GM19099 (cell line): ENCODE results near the gene KRTAP9-1.

Experiments used
- POLR2A ChIP-seq: IDR thresholded peaks from 3 replicates; pipeline ENCODE4 v1.6.1; 2011; ENCODE audit warnings: low read depth; ENCODE audit not compliant: insufficient read length; ENCODE audit errors: extremely low read depth

Gene KRTAP9-1

DNA sequence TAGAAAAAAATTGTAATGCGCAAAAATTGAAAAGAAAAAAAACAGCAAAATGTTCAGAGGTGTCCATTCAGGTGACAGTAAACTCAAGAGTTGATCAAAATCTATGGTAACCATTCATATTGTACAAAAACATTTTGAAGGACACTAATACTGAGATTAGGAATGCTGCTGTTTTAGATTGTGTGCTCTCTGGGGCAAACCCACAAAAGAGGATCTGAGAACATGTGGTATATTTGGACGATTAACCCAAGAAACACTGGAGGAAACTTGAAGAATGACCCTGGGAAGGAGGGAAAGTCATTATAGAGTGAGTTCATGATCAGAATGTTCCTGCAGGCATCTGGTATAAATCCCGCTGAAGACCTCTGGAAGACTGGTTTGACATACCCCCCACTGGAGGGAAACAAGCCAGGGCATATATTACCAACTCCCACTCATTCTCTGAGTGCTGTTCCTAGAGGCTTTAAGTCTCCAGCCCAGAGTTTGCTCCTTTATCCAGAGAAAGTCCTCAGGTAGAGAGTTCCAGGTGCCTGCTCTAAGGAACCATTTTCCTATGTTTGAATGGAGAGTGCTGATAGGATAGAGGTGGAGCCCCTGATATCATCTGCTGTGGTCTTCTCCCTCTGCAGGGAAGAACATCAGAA lies 12.8 kb upstream of the KRTAP9-1 start:
- no peak for TF ChIP-seq POLR2A

DNA sequence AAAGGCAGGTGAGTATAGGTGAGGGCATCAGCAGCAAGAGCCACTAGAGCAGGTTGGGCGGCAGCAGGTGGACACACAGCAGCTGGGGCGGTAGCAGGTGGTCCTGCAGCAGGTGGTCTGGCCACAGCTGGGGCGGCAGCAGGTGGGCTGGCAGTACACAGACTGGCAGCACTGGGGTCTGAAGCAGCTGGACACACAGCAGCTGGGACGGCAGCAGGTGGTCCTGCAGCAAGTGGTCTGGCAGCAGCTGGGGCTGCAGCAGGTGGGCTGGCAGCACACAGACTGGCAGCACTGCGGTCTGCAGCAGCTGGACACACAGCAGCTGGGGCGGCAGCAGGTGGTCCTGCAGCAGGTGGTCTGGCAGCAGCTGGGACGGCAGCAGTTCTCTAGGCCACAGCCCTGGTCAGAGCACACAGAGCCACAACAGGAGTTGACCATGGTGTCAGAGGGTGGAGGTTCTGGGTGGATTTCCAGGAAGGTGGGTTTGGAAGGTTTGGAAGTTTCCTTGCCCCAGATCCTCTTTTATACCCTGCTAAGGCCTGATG lies 11.9 kb upstream of the KRTAP9-1 start, which contains the start of gene KRTAP4-2:
KRTAP4-2 (minus strand) TSS at position 495 of the 545 bp plus-strand sequence; CDS start at position 438, 57 bp downstream.
- TF ChIP-seq POLR2A: no peak

DNA sequence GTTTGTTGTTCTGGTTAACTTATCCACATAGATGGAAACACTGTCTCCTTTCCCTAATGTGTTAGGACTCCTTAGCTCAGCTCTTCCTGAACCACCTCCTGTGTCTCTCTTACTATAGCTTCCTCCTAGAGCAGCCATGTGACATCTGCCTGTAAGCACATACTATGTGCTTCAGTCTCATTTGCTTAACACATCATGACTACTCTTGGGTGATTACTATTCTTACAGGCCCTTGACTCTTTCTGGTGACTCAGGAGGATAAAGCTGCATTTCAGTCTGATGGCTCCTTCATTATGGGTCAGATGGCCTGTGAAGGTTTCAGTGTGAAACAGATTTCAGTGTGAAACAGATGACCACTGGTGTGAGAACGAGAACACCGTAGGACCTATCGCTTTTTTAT lies 11.3 kb upstream of the KRTAP9-1 start:
- no peak for TF ChIP-seq POLR2A

DNA sequence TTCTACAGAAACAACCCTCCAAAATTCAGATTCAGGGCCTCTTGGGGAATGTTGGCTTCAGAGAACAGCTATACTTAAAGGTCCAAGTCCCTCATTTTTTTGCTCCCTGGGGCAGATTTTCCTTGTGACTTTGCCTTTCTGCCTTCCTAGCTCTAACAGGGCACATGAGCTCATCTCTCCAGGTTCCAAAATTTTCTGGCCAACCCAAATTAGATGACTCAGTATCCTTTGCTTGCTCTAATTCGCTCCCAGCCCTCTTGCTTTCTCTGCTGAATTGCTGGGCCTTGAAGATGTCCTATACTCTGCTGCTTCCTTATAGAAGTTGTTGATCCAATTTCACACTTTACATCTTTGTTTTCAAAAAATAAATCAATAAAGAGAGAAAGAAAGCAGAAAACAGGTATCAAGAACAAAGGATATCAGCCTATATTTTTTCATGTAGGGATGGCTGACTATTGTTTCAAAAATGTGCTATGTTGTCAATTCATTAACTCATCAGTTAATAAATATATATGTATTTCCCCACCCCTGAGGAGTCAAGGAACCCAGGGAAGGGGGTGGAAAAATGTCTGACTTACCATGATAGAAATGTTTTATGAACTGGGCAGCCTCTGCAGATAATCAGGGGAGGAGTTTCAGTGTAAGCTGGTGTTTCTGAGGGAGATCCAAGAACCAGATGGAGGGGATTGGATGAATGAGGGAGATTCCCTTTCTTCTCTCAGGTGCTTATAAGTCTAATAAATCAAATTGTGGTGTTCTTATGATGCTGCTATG lies 10.7 kb upstream of the KRTAP9-1 start:
- TF ChIP-seq POLR2A: no peak

DNA sequence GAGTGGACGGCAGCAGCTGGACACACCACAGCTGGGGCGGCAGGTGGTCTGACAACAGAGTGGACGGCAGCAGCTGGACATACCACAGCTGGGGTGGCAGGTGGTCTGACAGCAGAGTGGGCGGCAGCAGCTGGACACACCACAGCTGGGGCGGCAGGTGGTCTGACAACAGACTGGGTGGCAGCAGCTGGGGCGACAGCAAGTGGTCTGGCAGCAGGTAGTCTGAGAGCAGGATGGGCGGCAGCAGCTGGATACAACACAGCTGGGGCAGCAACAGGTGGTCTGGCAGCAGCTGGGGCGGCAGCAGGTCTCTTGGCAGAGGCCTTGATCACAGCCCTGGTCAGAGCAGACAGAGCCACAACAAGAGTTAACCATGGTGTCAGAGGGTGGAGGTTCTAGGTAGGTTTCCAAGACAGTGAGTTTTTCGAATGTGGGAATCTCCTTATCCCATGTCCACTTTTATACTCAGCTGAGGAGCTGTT lies 5.2 kb upstream of the KRTAP9-1 start, which contains the start of gene KRTAP4-1:
KRTAP4-1 (minus strand) TSS at position 432 of the 482 bp plus-strand sequence; CDS start at position 375, 57 bp downstream.
- no peak for TF ChIP-seq POLR2A

DNA sequence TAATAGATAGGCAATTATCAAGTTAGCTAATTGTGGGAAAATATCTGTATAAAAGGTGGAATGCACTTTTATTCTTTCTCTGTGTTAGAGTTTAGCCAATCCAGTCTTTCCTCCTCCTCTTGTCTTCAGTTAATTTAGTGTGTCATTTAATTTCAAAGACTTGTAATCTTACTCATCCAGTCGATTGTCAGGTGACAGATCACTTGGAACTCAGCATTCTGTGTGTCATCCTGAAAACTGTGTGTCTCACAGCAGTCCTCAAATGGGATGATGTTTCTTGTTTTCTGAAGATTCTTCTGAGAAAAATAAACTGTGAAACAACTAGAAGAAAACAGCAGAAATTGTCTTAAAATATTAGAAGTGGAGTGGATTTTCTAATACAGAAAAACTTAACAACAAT lies 4.7 kb upstream of the KRTAP9-1 start:
- TF ChIP-seq POLR2A: no peak

DNA sequence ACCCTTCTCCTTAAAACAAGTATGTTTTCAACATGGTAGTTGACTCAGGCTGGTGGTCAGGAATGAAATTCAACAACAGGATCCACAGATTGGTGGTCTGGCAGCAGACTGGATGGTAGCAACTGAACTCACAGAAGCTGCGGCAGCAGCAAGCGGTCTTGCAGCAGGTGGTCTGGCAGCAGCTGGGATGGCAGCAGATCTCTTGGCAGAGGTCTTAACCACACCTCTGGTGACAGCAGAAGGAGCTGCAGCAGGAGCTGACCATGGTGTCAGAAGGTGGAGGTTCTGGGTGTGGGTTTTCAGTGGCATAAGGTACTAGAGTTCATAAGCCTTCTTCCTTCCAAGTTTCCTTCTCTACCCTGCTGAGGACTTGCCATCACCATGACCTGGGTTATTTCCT lies 2.8 kb upstream of the KRTAP9-1 start:
- no peak for TF ChIP-seq POLR2A

DNA sequence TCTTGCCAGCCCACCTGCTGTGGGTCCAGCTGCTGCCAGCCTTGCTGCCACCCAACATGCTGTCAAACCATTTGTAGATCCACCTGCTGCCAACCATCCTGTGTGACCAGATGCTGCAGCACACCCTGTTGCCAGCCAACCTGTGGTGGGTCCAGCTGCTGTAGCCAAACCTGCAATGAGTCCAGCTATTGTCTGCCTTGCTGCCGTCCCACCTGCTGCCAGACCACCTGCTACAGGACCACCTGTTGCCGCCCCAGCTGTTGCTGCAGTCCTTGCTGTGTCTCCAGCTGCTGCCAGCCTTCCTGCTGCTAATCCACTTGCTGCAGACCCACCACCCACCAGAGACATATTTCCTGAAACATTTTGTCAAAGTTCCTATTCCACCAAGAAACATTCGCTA lies 641 bp downstream of the KRTAP9-1 start:
- TF ChIP-seq POLR2A: no peak

DNA sequence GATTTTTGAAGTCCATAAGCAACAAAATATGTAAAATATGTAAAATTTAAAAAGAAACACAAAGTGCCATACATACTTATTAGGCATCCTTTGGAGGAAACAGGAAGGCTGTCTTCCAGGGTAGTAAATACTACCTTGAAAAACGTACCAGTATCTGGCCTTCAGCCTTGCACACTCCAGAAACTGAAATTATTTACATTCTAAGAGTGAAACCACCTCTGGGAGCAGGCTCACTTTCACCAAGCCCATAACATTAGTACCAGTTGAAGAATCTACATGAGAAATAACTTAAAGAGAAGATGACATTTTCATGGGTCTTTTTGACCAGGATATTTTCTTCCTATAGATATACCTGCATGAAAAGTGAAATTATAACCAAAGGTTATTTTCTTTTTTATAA lies 6.4 kb downstream of the KRTAP9-1 start:
- no peak for TF ChIP-seq POLR2A

DNA sequence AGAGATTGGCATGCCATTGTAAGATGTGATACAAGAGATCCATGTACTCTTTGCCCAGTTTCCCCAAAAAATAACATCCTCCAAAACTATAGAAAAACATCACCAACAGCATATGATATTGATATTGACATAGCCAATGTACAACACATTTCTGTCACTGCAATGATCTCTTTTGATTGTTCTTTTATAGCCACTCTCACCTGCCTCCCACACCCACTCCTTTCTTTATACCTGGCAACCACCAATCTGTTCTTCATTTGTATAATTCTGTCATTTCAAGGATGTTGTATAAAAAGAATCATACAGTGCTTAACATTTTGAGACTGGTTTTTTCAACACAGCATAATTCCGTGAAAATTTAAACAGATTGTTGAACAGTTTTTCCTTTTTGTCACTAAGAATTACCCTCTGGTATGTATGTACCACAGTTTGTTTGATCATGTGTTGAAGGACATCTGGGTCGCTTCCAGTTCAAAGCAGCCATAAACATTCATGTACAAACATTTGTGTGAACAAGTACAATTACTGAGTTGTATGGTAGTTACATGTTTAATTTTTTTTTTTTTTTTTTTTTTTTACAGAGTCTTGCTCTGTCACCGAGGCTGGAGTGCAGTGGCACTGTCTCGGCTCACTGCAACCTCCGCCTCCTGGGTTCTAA lies 9.9 kb downstream of the KRTAP9-1 start:
- no peak for TF ChIP-seq POLR2A

DNA sequence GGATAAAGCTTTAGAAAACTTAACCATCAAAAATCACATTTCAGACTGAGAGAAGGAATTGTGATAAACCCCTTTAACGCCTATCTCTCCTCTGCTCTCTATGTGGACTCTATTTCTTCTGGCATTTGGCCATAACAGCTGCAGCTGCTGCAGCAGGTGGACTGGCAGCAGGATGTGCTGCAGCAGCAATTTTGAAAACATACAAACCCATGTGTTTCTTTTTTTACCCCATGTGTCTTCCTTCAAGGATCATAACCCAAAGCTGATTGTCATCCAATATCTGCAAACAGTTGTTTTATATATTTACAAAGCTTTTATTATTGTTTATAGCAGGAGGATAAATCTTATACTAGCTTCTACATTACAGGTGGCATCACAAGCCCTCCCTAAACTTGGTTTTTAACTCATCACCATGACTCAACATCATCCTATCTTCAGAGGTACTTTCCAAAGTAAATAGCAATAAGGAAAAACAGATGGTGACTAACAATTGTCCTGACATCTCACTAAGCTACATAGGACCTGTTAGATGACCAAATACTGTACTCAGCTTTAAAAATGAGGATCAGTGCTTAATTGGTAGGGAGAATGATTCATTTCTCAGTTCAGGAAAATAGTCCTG lies 22.3 kb downstream of the KRTAP9-1 start:
- no peak for TF ChIP-seq POLR2A

DNA sequence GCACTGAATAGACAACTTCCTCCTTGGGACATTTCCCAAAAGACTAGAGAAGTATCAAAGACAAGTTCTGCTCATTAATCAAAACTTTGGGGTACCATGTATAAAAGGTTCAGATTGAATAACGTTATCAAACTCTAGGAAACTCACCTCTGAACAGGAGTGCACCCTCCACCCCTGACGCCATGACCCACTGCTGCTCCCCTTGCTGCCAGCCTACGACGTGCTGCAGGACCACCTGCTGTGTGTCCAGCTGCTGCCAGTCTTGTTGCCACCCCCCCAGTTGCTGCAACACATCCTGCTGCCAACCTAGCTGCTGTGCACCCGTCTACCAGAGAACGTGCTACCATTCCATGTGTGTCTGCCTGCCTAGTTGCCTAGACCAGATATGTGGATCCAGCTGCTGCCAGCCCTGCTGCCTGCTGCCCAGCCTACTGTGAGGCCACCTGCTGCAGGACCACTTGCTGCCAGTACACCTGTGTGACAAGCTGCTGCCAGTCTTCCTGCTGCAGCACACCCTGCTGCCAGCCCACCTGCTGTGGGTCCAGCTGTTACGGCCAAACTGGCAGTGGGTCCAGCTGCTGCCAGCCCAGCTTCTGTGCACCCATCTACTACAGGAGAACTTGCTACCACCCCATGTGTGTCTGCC lies 23.0 kb downstream of the KRTAP9-1 start:
- no peak for TF ChIP-seq POLR2A

DNA sequence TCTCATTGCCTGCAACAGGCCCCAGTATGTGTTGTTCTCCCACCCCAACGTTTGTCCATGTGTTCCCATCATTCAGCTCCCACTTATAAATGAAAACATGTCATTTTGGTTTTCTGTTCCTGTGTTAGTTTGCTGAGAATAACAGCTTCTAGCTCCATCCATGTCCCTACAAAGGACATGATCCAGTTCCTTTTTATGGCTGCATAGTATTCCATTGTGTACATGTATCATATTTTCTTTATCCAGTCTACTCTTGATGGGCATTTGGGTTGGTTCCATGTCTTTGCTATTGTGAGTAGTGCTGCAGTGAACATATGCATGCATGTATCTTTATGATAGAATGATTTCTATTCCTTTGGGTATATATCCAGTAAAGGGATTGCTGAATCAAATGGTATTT lies 26.0 kb downstream of the KRTAP9-1 start:
- TF ChIP-seq POLR2A: no peak

DNA sequence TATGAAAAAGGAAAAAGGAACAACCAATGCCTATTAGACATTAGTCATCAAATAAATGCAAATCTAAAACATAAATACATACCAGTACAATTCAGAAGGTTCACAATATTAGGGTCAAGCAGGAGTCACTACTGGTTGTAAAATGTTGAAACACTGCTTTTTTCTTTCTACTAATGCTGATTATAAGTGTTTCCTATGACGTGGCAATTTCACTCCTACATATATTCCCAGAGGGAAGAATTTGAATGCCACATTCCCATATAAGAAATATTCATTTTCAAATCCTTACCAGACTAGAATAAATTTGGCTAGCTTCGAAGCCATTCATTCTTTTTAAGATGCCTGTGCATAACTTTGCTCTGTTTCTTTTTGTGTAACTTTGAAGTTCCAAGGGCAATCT lies 34.1 kb downstream of the KRTAP9-1 start:
- TF ChIP-seq POLR2A: no peak
